Activated CD4-positive, alpha-beta memory T cell treated with anti-CD3 and anti-CD28 coated beads, Interleukin-2, amount 10 ng/mL, durations not matched to agents 7 days and 5 days (primary cell): ENCODE measurements around the gene JPT1. TPM values are rescaled to one million over a fixed set of nuclear protein-coding genes. Genes with fewer than 3 reads are reported as not detected.
"Not testable (repeated sequence)": the region's sequence is repeated elsewhere in the genome, so short reads cannot be mapped to it uniquely, and the experiment has no call there.

Experiments used
- CTCF ChIA-PET: fragments of 350-600 bp; sonication (Branson Sonifier 250); formaldehyde crosslinking; loops from one replicate; lab custom pipeline; 2021; ENCODE audit warnings: antibody characterized with exemption, inconsistent platforms; lab: Charles Lee
- POLR2A ChIA-PET: fragments of 350-600 bp; sonication (Branson Sonifier 250); formaldehyde crosslinking; loops from one replicate; lab custom pipeline; 2021; ENCODE audit warnings: antibody characterized with exemption; lab: Charles Lee
- DNase-seq: peaks from one replicate; pipeline ENCODE4 v3.0.0-alpha.2; 2020
- H3K27ac Mint-ChIP-seq: one replicate; pipeline ENCODE4 v1.8.0; 2021; ENCODE audit warnings: mild to moderate bottlenecking, mixed read lengths
- H3K27me3 Mint-ChIP-seq: one replicate; pipeline ENCODE4 v1.8.0; 2021; ENCODE audit warnings: mixed read lengths
- H3K36me3 Mint-ChIP-seq: one replicate; pipeline ENCODE4 v1.8.0; 2021; ENCODE audit warnings: low read depth, mixed read lengths
- H3K4me1 Mint-ChIP-seq: one replicate; pipeline ENCODE4 v1.8.0; 2021; ENCODE audit warnings: mixed read lengths
- H3K4me3 Mint-ChIP-seq: one replicate; pipeline ENCODE4 v1.8.0; 2021; ENCODE audit warnings: mild to moderate bottlenecking, mixed read lengths
- H3K9me3 Mint-ChIP-seq: one replicate; pipeline ENCODE4 v1.8.0; 2021; ENCODE audit warnings: mixed read lengths
- total RNA-seq, 2 experiments: library from RNA; stranded (reverse); gene quantifications; one replicate each; pipeline ENCODE4 v1.2.3, GENCODE V29; 2021

JPT1 gene
- total RNA-seq, 2 experiments from 2014 or later, result 305 to 329 TPM

GRCh38 chr17:75133607-75134347, 20.5 kb downstream of the JPT1 start:
- not testable (repeated sequence) for H3K9me3 Mint-ChIP-seq, H3K27me3 Mint-ChIP-seq, DNase-seq, H3K4me3 Mint-ChIP-seq
- ChIA-PET POLR2A (interaction anchor here (0.8 to 5.9 kb wide), 8 partner anchors 11 to 74 kb away, joined by 3 to 42 read pairs (median 4); partner anchors contain the start of genes ARMC7, JPT1 and SLC16A5), CTCF (interaction anchor here (1.3 to 6.0 kb wide), 3 partner anchors 19 to 172 kb away, joined by 3 to 130 read pairs (median 12); no protein-coding TSS in a partner anchor)
- Mint-ChIP-seq H3K4me1 (peaks cover 37% of the 10 kb centered on the region), H3K27ac (peak overlapping the region; percentile 40), H3K36me3 (peaks cover 44% of the 10 kb centered on the region)

- Mint-ChIP-seq H3K27ac (peak overlapping the region; percentile 35), H3K4me3 (peak overlapping the region; percentile 21), H3K36me3 (peaks cover 48% of the 10 kb centered on the region), H3K9me3 (no peaks in the 10 kb centered on the region), H3K27me3 (no peaks in the 10 kb centered on the region), H3K4me1 (peaks cover 41% of the 10 kb centered on the region)
- CTCF ChIA-PET, result interaction anchor here (0.7 to 6.0 kb wide), 9 partner anchors 9 to 171 kb away, joined by 3 to 130 read pairs (median 5); no protein-coding TSS in a partner anchor
- DNase-seq, result no peak
- POLR2A ChIA-PET, result interaction anchor here (0.8 to 5.9 kb wide), 7 partner anchors 19 to 56 kb away, joined by 3 to 42 read pairs (median 4); partner anchors contain the start of genes ARMC7, JPT1 and SLC16A5
Observed at GRCh38 chr17:75133001-75133400, 21.3 kb downstream of the JPT1 start.

- H3K27me3 Mint-ChIP-seq, DNase-seq, H3K9me3 Mint-ChIP-seq: not testable (repeated sequence)
- Mint-ChIP-seq H3K27ac (peak overlapping the region; percentile 82), H3K4me3 (peak overlapping the region; percentile 78), H3K36me3 (peaks cover 48% of the 10 kb centered on the region), H3K4me1 (peaks cover 41% of the 10 kb centered on the region)
- POLR2A ChIA-PET, result interaction anchor here (0.8 to 5.9 kb wide), 10 partner anchors 9 to 84 kb away, joined by 3 to 42 read pairs (median 5); partner anchors contain the start of genes ARMC7, JPT1 and SUMO2
- CTCF ChIA-PET, result interaction anchor here (0.7 to 6.0 kb wide), 16 partner anchors 8 to 171 kb away, joined by 3 to 130 read pairs (median 5); partner anchors contain the start of gene SUMO2
Observed at GRCh38 chr17:75132018-75133000, 22.0 kb downstream of the JPT1 start.

- H3K27ac Mint-ChIP-seq, result peak within 1 kb of the TSS; percentile 85
- CTCF ChIA-PET, result interaction anchor here (0.6 to 6.0 kb wide), 19 partner anchors 9 to 170 kb away, joined by 3 to 130 read pairs (median 5); partner anchors contain the start of genes ARMC7, MIF4GD and SUMO2
- peaks cover 41% of the 10 kb centered on the region for H3K4me1 Mint-ChIP-seq
- POLR2A ChIA-PET, result interaction anchor here (0.6 to 5.9 kb wide), 16 partner anchors 10 to 118 kb away, joined by 3 to 42 read pairs (median 4); partner anchors contain the start of genes JPT1, SLC16A5 and SUMO2
- H3K4me3 Mint-ChIP-seq, result peak within 1 kb of the TSS; percentile 86
- no peaks in the 10 kb centered on the region for H3K9me3 Mint-ChIP-seq
- H3K36me3 Mint-ChIP-seq, result peaks cover 42% of the 10 kb centered on the region
- H3K27me3 Mint-ChIP-seq, result no peaks in the 10 kb centered on the region
- DNase-seq, result peak; percentile 75
Observed at GRCh38 chr17:75131278-75132017, 22.9 kb downstream of the JPT1 start, which contains the start of gene NT5C. Gene NT5C, minus strand, starts transcription at chr17:75131742. Its CDS starts 35 bp downstream, at chr17:75131707.

GRCh38 chr17:75130632-75131277, 23.6 kb downstream of the JPT1 start:
- H3K27me3 Mint-ChIP-seq, result no peaks in the 10 kb centered on the region
- peak; percentile 56 for DNase-seq

GRCh38 chr17:75130059-75130631, 24.2 kb downstream of the JPT1 start:
- Mint-ChIP-seq H3K27ac (peak overlapping the region; percentile 85), H3K36me3 (peaks cover 35% of the 10 kb centered on the region), H3K4me1 (peaks cover 52% of the 10 kb centered on the region), H3K27me3 (no peaks in the 10 kb centered on the region), H3K9me3 (no peaks in the 10 kb centered on the region), H3K4me3 (peak overlapping the region; percentile 86)
- POLR2A ChIA-PET, result interaction anchor here (0.9 to 5.9 kb wide), 11 partner anchors 10 to 117 kb away, joined by 3 to 42 read pairs (median 5); partner anchors contain the start of genes ARMC7, JPT1, SLC16A5 and SUMO2
- CTCF ChIA-PET, result interaction anchor here (0.5 to 6.0 kb wide), 9 partner anchors 10 to 141 kb away, joined by 3 to 130 read pairs (median 5); partner anchors contain the start of genes ARMC7, MIF4GD, NUP85 and SUMO2
- DNase-seq, result no peak

More at GRCh38 chr17:75130632-75131277, 23.6 kb downstream of the JPT1 start:
- POLR2A ChIA-PET, result interaction anchor here (0.6 to 5.9 kb wide), 15 partner anchors 10 to 118 kb away, joined by 3 to 42 read pairs (median 5); partner anchors contain the start of genes ARMC7, JPT1, SLC16A5 and SUMO2
- peak overlapping the region; percentile 86 for H3K4me3 Mint-ChIP-seq
- peak overlapping the region; percentile 85 for H3K27ac Mint-ChIP-seq
- peaks cover 47% of the 10 kb centered on the region for H3K4me1 Mint-ChIP-seq
- H3K36me3 Mint-ChIP-seq, result peaks cover 38% of the 10 kb centered on the region
- no peaks in the 10 kb centered on the region for H3K9me3 Mint-ChIP-seq
- CTCF ChIA-PET, result interaction anchor here (0.6 to 6.0 kb wide), 19 partner anchors 8 to 169 kb away, joined by 3 to 130 read pairs (median 5); partner anchors contain the start of genes ARMC7, MIF4GD, NUP85 and SUMO2

DNA sequence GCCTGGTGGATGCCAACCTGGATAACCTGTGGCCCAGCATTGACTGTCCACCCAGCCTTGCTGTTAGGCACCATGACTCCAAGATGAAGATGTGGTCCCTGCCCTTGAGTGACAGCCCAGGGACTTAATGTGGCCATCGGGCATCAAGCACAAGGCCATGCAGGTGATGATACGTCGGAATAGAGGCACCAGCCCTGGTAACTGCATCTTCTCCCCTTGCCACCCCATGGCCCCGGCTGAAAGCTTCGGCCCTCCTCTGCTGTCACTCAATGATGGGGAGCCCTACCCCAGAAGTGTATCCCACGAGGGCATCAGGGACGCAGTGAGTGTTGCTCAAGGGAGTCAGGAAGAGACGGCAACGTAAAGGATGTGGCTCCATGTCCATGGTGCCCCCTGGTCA, 24.7 kb downstream of the JPT1 start:
- H3K27ac Mint-ChIP-seq, result peak overlapping the region; percentile 61
- peak overlapping the region; percentile 63 for H3K4me3 Mint-ChIP-seq
- peaks cover 55% of the 10 kb centered on the region for H3K4me1 Mint-ChIP-seq
- no peaks in the 10 kb centered on the region for H3K27me3 Mint-ChIP-seq
- peaks cover 34% of the 10 kb centered on the region for H3K36me3 Mint-ChIP-seq
- no peak for DNase-seq
- ChIA-PET POLR2A (interaction anchor here (0.8 to 5.9 kb wide), 4 partner anchors 9 to 20 kb away, joined by 3 to 42 read pairs (median 6); partner anchors contain the start of gene ARMC7), CTCF (interaction anchor here (2.2 to 6.0 kb wide), 3 partner anchors 10 to 141 kb away, joined by 6 to 130 read pairs (median 15); partner anchors contain the start of gene MIF4GD)
- no peaks in the 10 kb centered on the region for H3K9me3 Mint-ChIP-seq

- Mint-ChIP-seq H3K36me3 (peaks cover 41% of the 10 kb centered on the region), H3K9me3 (no peaks in the 10 kb centered on the region), H3K27me3 (no peaks in the 10 kb centered on the region), H3K27ac (peak overlapping the region; percentile 61), H3K4me3 (peak overlapping the region; percentile 63), H3K4me1 (peaks cover 61% of the 10 kb centered on the region)
- POLR2A ChIA-PET, result interaction anchor here (0.8 to 6.2 kb wide), 4 partner anchors 9 to 19 kb away, joined by 3 to 65 read pairs (median 24); partner anchors contain the start of gene ARMC7
- CTCF ChIA-PET, result interaction anchor here (6.0 kb wide), 1 partner anchor 14 kb away, joined by 130 read pairs; no protein-coding TSS in a partner anchor
- no peak for DNase-seq
Observed at GRCh38 chr17:75128694-75129505, 25.4 kb downstream of the JPT1 start.

GRCh38 chr17:75127936-75128335, 26.4 kb downstream of the JPT1 start:
- H3K27me3 Mint-ChIP-seq, H3K4me3 Mint-ChIP-seq, DNase-seq, H3K9me3 Mint-ChIP-seq: not testable (repeated sequence)
- ChIA-PET POLR2A (interaction anchor here (1.7 to 6.2 kb wide), 2 partner anchors 13 to 17 kb away, joined by 4 to 65 read pairs; no protein-coding TSS in a partner anchor), CTCF (interaction anchor here (0.6 to 6.0 kb wide), 3 partner anchors 15 to 194 kb away, joined by 3 to 95 read pairs (median 3); no protein-coding TSS in a partner anchor)
- peak overlapping the region; percentile 61 for H3K27ac Mint-ChIP-seq
- peaks cover 42% of the 10 kb centered on the region for H3K36me3 Mint-ChIP-seq
- H3K4me1 Mint-ChIP-seq, result peaks cover 64% of the 10 kb centered on the region
